BE2C (cell line): ENCODE results near the gene SMAP2.

Experiments used
- DNase-seq: peaks from one replicate; pipeline ENCODE4 v3.0.0-alpha.2; 2020
- H3K27me3 ChIP-seq: fragments of 250-450 bp; sonication (Bioruptor Pico); 2 replicates; pipeline ENCODE4 v1.5.1; 2020; ENCODE audit warnings: mild to moderate bottlenecking
- H3K36me3 ChIP-seq: fragments of 250-450 bp; sonication (Bioruptor Pico); 2 replicates; pipeline ENCODE4 v1.5.1; 2020; ENCODE audit warnings: mild to moderate bottlenecking
- H3K4me1 ChIP-seq: fragments of 250-450 bp; sonication (Bioruptor Pico); 2 replicates; pipeline ENCODE4 v1.5.1; 2020
- H3K4me3 ChIP-seq: 2 replicates; pipeline ENCODE4 v1.5.1; 2011; ENCODE audit warnings: low read depth, low read length
- H3K9me3 ChIP-seq: fragments of 250-450 bp; sonication (Bioruptor Pico); 2 replicates; pipeline ENCODE4 v1.5.1; 2020
- CTCF ChIP-seq: IDR thresholded peaks from 2 replicates; pipeline ENCODE4 v1.5.1; 2012; ENCODE audit warnings: mild to moderate bottlenecking, low read depth, low read length

SMAP2 gene

DNA sequence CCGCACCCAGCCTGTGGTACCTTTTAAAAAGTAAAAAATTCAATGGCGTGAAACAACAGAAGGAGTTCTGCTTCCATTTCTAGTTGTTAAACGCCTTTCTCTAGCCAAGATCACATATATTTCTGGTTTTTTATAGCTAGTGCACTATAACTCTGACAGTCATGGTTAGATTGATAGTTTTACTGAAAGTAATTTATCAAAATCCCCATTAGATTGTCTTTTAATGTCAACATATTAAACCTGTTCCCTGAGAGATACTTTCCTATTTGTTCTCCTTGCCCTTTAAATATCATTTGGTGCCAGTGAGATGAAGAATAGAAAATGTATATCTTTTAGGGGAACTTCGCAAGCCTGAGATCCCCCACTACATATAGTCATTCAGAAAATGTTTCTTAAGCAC is 7.3 kb downstream of the SMAP2 start:
- H3K36me3 ChIP-seq = no peaks in the 10 kb centered on the region
- H3K4me3 ChIP-seq = no peak overlapping the region
- no peaks in the 10 kb centered on the region for H3K9me3 ChIP-seq
- DNase-seq = no peak
- no peak for TF ChIP-seq CTCF
- 0 out of 2 replicates have a peak, but pooled peaks cover 6% of the 10 kb centered on the region for H3K4me1 ChIP-seq
- no peaks in the 10 kb centered on the region for H3K27me3 ChIP-seq

DNA sequence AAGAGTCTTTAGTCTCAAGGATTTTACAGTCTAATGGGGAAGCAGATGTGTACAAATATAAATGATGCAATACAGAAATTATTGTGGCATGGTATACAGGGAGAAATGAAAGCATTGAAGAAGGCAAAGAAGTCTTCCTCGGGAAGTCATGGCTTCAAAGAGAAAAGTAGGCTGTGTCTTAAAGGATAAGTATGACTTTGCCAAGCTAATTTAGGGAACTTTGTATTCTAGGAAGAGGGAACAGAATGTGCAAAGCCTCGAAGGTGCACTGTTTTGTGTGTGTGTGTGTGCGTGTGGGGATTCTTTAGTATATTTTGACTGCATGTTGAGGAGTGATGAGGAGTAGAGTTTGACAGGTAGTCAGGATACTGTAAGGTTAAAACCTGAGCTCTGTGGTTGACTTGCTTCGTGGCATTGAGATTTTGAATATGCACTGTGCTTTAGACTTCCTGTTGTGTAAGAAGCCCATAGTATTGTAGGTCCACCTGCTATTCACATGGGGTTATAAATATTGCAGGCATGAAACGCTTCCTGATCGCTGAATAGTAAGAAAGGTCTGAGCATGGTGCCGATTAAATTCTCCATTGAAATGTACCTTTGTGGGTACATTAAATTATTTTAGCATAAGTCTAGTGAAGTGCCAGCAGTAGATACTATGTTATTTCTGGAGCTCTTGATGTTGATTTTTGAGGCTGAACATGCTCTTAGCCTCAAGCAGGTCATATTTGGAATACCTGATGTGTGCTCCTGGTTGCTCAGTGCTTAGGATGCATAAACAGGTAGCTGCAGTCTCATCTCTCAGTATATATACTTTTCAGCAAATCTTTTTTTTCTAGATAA is 8.0 kb downstream of the SMAP2 start:
- no peaks in the 10 kb centered on the region for H3K27me3 ChIP-seq
- H3K9me3 ChIP-seq = no peaks in the 10 kb centered on the region
- 0 out of 2 replicates have a peak, but pooled peaks cover 6% of the 10 kb centered on the region for H3K4me1 ChIP-seq
- H3K36me3 ChIP-seq = no peaks in the 10 kb centered on the region
- no peak for TF ChIP-seq CTCF
- no peak overlapping the region for H3K4me3 ChIP-seq
- no peak for DNase-seq

DNA sequence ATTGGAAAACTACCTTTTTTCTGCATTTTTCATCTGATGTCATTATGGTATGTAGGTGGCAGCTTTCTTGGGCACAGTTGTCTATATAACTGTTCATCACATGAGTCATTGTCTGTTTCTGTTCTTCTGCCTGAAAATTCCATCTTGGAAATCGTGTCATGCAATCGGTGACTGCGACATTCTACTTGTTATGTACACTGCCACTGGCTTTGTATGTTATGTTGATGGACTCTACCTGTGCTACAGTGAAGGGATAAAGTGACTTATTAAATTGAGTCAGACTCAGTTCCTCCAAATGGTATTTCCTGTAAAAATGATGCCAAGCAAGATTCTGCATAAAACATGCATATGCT is 8.6 kb downstream of the SMAP2 start:
- no peak for TF ChIP-seq CTCF
- no peak for DNase-seq
- no peaks in the 10 kb centered on the region for H3K27me3 ChIP-seq
- 0 out of 2 replicates have a peak, but pooled peaks cover 6% of the 10 kb centered on the region for H3K4me1 ChIP-seq
- H3K9me3 ChIP-seq = no peaks in the 10 kb centered on the region
- no peak overlapping the region for H3K4me3 ChIP-seq
- H3K36me3 ChIP-seq = no peaks in the 10 kb centered on the region

GRCh38 chr1:40382601-40383000 is 9.1 kb downstream of the SMAP2 start:
- H3K27me3 ChIP-seq = no peaks in the 10 kb centered on the region
- H3K4me3 ChIP-seq = peak overlapping the region; percentile 6; the same call in 1 of the 2 replicates
- DNase-seq = no peak
- H3K9me3 ChIP-seq = no peaks in the 10 kb centered on the region
- H3K36me3 ChIP-seq = no peaks in the 10 kb centered on the region
- TF ChIP-seq CTCF = no peak
- 0 out of 2 replicates have a peak, but pooled peaks cover 6% of the 10 kb centered on the region for H3K4me1 ChIP-seq

- Histone ChIP-seq H3K4me3 (peak overlapping the region; percentile 19), H3K36me3 (no peaks in the 10 kb centered on the region), H3K27me3 (no peaks in the 10 kb centered on the region), H3K4me1 (0 out of 2 replicates have a peak, but pooled peaks cover 6% of the 10 kb centered on the region), H3K9me3 (no peaks in the 10 kb centered on the region)
- peak; percentile 78 for DNase-seq
- TF ChIP-seq CTCF = no peak
These were observed 9.6 kb downstream of the SMAP2 start for GRCh38 chr1:40383095-40383487.
